Upper lobe of right lung (tissue), 1 donor: Measurements from ENCODE around the gene TACC2. TPM values are rescaled to one million over a fixed set of nuclear protein-coding genes. Genes with fewer than 3 reads are reported as not detected.
"Not testable (repeated sequence)": the region's sequence is repeated elsewhere in the genome, so short reads cannot be mapped to it uniquely, and the experiment has no call there.

Experiments used
- ATAC-seq: fragments of 200-7000 bp; cut with Tn5 transposase; one replicate; pipeline ENCODE4 v1.9.1; 2020; ENCODE audit warnings: mild to moderate bottlenecking, moderate library complexity
- DNase-seq: peaks from one replicate; pipeline ENCODE4 v3.0.0-alpha.2; 2020
- H3K27ac ChIP-seq: fragments of 200-600 bp; one replicate; pipeline ENCODE4 v1.8.0; 2022
- H3K27me3 ChIP-seq: fragments of 200-600 bp; one replicate; pipeline ENCODE4 v1.8.0; 2022; ENCODE audit warnings: mild to moderate bottlenecking
- H3K36me3 ChIP-seq: fragments of 200-600 bp; one replicate; pipeline ENCODE4 v1.8.0; 2022
- H3K4me1 ChIP-seq: fragments of 200-600 bp; one replicate; pipeline ENCODE4 v1.8.0; 2022
- H3K4me3 ChIP-seq: fragments of 200-600 bp; one replicate; pipeline ENCODE4 v1.8.0; 2022; ENCODE audit warnings: mild to moderate bottlenecking
- H3K9me3 ChIP-seq: fragments of 200-600 bp; one replicate; pipeline ENCODE4 v1.8.0; 2022
- CTCF ChIP-seq: fragments of 200-600 bp; IDR thresholded peaks from one replicate; pipeline ENCODE4 v1.8.0; 2022; ENCODE audit warnings: antibody characterized with exemption
- intact Hi-C: fragments of 100-400 bp; cut with DNase I; formaldehyde crosslinking; loops from one replicate; pipeline ENCODE4 v1.11.0; 2022
- total RNA-seq: library from RNA; stranded (reverse); fragmentation: NEBNext Ultra II Directional; extraction: Animal tissue kit (Norgen Biotek cat#: 25700); gene quantifications from one replicate; pipeline ENCODE4 v1.2.1, GENCODE V29; 2021
- donor health status: DM: no; HTN: yes; CAD: no; lungs with severe emphysema.

TACC2 gene
- total RNA-seq, 1 donor from 2014 or later, result 236 TPM

DNA sequence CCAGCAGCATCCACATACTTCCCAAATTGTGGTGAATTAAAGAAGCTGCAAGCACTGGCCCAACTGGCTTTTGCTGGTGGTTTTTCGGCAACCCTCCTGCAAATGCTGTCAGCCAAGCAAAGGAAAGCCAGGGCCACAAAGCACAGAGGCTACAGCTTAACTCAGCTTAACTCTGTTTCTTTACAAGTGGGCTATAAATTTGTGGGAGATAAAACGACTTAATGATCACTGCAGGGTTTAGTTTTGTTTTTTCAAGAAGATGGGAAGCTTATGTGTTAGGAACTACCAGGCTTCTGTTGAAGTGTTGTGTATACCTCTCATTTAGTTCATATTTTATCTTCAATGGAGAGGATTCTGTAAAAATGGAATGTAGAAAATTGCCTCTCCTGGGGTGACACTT, 110.6 kb downstream of the TACC2 start:
- intact Hi-C loops, result no loop called here
- H3K4me1 ChIP-seq, result peaks cover 4% of the 10 kb centered on the region
- no peaks in the 10 kb centered on the region for H3K27me3 ChIP-seq
- TF ChIP-seq CTCF, result no peak
- no peak for ATAC-seq
- no peak for DNase-seq
- no peak overlapping the region for H3K27ac ChIP-seq
- H3K9me3 ChIP-seq, result no peaks in the 10 kb centered on the region
- H3K4me3 ChIP-seq, result no peak overlapping the region
- no peaks in the 10 kb centered on the region for H3K36me3 ChIP-seq

- Histone ChIP-seq H3K27me3 (no peaks in the 10 kb centered on the region), H3K27ac (no peak overlapping the region), H3K4me1 (peaks cover 4% of the 10 kb centered on the region), H3K4me3 (no peak overlapping the region), H3K36me3 (no peaks in the 10 kb centered on the region), H3K9me3 (no peaks in the 10 kb centered on the region)
- TF ChIP-seq CTCF, result no peak
- DNase-seq (no peak), ATAC-seq (peak; percentile 30)
- intact Hi-C loops, result no loop called here
Measured at GRCh38 chr10:122102146-122102868, 113.3 kb downstream of the TACC2 start.

DNA sequence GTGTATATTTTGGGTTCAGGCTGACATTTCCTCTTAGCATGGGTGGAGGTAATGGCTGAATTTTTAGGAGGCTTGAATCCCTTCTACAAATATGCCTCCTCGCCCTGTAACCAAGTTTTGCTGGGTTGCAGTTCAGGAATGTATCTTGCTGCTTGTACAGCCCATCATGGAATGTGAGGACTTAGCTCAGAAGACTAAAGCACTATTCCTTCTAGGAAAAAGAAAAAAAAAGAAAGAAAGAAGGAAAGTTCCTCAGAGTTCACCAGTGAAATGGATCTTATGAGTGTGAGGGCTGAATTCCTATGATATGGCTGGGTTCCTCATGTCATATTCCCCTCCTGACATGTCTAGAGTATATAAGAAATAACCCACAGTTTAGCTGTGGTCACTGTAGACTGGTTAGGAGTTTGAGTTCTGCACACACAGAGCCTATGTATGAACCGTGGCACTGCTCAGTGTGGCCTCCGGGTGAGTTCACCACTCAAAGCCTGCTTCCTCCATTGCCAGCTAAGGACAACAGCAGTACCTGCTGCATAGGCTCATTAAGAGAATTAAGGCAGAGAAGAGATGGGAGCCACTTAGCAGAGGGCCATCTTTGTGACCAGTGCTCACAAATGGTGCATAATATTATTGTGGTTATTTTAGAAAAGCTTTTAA, 114.0 kb downstream of the TACC2 start:
- no peaks in the 10 kb centered on the region for H3K36me3 ChIP-seq
- no peaks in the 10 kb centered on the region for H3K27me3 ChIP-seq
- peaks cover 4% of the 10 kb centered on the region for H3K4me1 ChIP-seq
- H3K4me3 ChIP-seq, result no peak overlapping the region
- ATAC-seq (peak; percentile 37), DNase-seq (no peak)
- TF ChIP-seq CTCF, result no peak
- H3K27ac ChIP-seq, result no peak overlapping the region
- no peaks in the 10 kb centered on the region for H3K9me3 ChIP-seq
- intact Hi-C loops, result no loop called here

DNA sequence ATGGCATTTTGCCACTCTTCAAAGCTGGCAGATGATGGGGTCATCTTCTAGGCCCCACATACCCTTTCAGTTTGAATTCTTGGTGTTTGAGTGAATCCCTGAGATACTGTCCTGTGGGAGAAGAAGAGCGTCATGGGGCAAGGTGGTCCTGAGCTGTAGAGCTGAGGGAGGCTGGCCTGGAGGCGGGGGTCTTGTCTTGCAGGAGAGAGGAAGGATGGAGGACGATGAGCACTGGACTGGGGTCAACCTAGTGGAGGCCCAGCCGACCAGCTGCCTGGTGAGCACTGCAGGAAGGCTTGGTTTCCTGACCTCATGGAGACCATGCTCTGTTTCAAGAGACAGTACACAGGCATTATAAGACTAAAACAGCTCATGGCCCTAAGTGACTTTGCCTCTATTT, 114.6 kb downstream of the TACC2 start:
- no peak overlapping the region for H3K4me3 ChIP-seq
- no peaks in the 10 kb centered on the region for H3K27me3 ChIP-seq
- DNase-seq (no peak), ATAC-seq (no peak)
- no peaks in the 10 kb centered on the region for H3K36me3 ChIP-seq
- peaks cover 4% of the 10 kb centered on the region for H3K4me1 ChIP-seq
- no peak for TF ChIP-seq CTCF
- intact Hi-C loops, result no loop called here
- H3K27ac ChIP-seq, result no peak overlapping the region
- H3K9me3 ChIP-seq, result no peaks in the 10 kb centered on the region

GRCh38 chr10:122108786-122109185, 119.8 kb downstream of the TACC2 start:
- DNase-seq, H3K27me3 ChIP-seq, ATAC-seq, H3K9me3 ChIP-seq, H3K36me3 ChIP-seq, H3K4me3 ChIP-seq, H3K4me1 ChIP-seq, intact Hi-C loops, H3K27ac ChIP-seq: not testable (repeated sequence)

GRCh38 chr10:122112021-122112616, 123.2 kb downstream of the TACC2 start:
- Histone ChIP-seq H3K4me3 (peak overlapping the region; percentile 63), H3K9me3 (no peaks in the 10 kb centered on the region), H3K27ac (peak overlapping the region; percentile 99), H3K27me3 (no peaks in the 10 kb centered on the region), H3K4me1 (peaks cover 26% of the 10 kb centered on the region), H3K36me3 (no peaks in the 10 kb centered on the region)
- ATAC-seq (no peak), DNase-seq (no peak)
- intact Hi-C loops, result loop anchor here (10.0 kb wide), 1 partner anchor 57 kb away; no protein-coding TSS in a partner anchor
- TF ChIP-seq CTCF, result no peak
